ENCODE measurements around the gene WIF1. TPM values are rescaled to one million over a fixed set of nuclear protein-coding genes. Genes with fewer than 3 reads are reported as not detected.

Gene WIF1
- total RNA-seq, 3 donors from 2014 or later: 0.19 TPM; not detected in 2

- ATAC-seq: no peak
- H3K36me3 ChIP-seq (ENCODE audit: low read depth): no peaks in the 10 kb centered on the region
- peaks cover 7% of the 10 kb centered on the region for H3K4me1 ChIP-seq (ENCODE audit: low read depth)
- no peak overlapping the region for H3K4me3 ChIP-seq
- TF ChIP-seq CTCF (IDR thresholded peaks at IDR 0.05): no peak
- no peaks in the 10 kb centered on the region for H3K9me3 ChIP-seq
- no peak for DNase-seq
- intact Hi-C loops (cut with DNase I, micrococcal nuclease): no loop called here
Measured at GRCh38 chr12:65164774-65165173, 43.7 kb upstream of the WIF1 start.

GRCh38 chr12:65164244-65164643 lies 43.1 kb upstream of the WIF1 start:
- DNase-seq: no peak
- no peak overlapping the region for H3K4me3 ChIP-seq
- no peaks in the 10 kb centered on the region for H3K9me3 ChIP-seq
- H3K4me1 ChIP-seq (ENCODE audit: low read depth): peaks cover 7% of the 10 kb centered on the region
- TF ChIP-seq CTCF (IDR thresholded peaks at IDR 0.05): no peak
- H3K36me3 ChIP-seq (ENCODE audit: low read depth): no peaks in the 10 kb centered on the region
- intact Hi-C loops (cut with DNase I, micrococcal nuclease): no loop called here
- ATAC-seq: no peak

- H3K9me3 ChIP-seq: no peaks in the 10 kb centered on the region
- no peak for TF ChIP-seq CTCF (IDR thresholded peaks at IDR 0.05)
- H3K4me1 ChIP-seq (ENCODE audit: low read depth): no peaks in the 10 kb centered on the region
- H3K36me3 ChIP-seq (ENCODE audit: low read depth): no peaks in the 10 kb centered on the region
- H3K4me3 ChIP-seq: no peak overlapping the region
- DNase-seq (no peak), ATAC-seq (peak; percentile 48)
- intact Hi-C loops (cut with DNase I, micrococcal nuclease): no loop called here
Measured at GRCh38 chr12:65162609-65163008, 41.5 kb upstream of the WIF1 start.

GRCh38 chr12:65157091-65157490 lies 36.0 kb upstream of the WIF1 start:
- H3K4me1 ChIP-seq (ENCODE audit: low read depth): no peaks in the 10 kb centered on the region
- ATAC-seq: no peak
- no peaks in the 10 kb centered on the region for H3K9me3 ChIP-seq
- intact Hi-C loops (cut with DNase I, micrococcal nuclease): no loop called here
- no peaks in the 10 kb centered on the region for H3K36me3 ChIP-seq (ENCODE audit: low read depth)
- DNase-seq: no peak
- no peak overlapping the region for H3K4me3 ChIP-seq
- no peak for TF ChIP-seq CTCF (IDR thresholded peaks at IDR 0.05)

- no peak for TF ChIP-seq CTCF (IDR thresholded peaks at IDR 0.05)
- ATAC-seq (peak; percentile 41), DNase-seq (no peak)
- intact Hi-C loops (cut with DNase I, micrococcal nuclease): no loop called here
- no peaks in the 10 kb centered on the region for H3K4me1 ChIP-seq (ENCODE audit: low read depth)
- no peaks in the 10 kb centered on the region for H3K36me3 ChIP-seq (ENCODE audit: low read depth)
- no peak overlapping the region for H3K4me3 ChIP-seq
- H3K9me3 ChIP-seq: no peaks in the 10 kb centered on the region
Measured at GRCh38 chr12:65156366-65156841, 35.3 kb upstream of the WIF1 start.

GRCh38 chr12:65155784-65156183 lies 34.7 kb upstream of the WIF1 start:
- DNase-seq (no peak), ATAC-seq (no peak)
- H3K36me3 ChIP-seq (ENCODE audit: low read depth): no peaks in the 10 kb centered on the region
- no peaks in the 10 kb centered on the region for H3K9me3 ChIP-seq
- intact Hi-C loops (cut with DNase I, micrococcal nuclease): no loop called here
- no peak overlapping the region for H3K4me3 ChIP-seq
- no peak for TF ChIP-seq CTCF (IDR thresholded peaks at IDR 0.05)
- no peaks in the 10 kb centered on the region for H3K4me1 ChIP-seq (ENCODE audit: low read depth)
